HEK293 (cell line): ENCODE measurements around the gene DNAJB11.

ENCODE experiments used
- CTCF ChIA-PET: fragments of 350-600 bp; formaldehyde crosslinking; extraction: SDS; loops from one replicate; lab custom pipeline; 2021; ENCODE audit warnings: antibody characterized with exemption; lab: Yijun Ruan, JAX
- POLR2A ChIA-PET: fragments of 300-600 bp; formaldehyde crosslinking; extraction: SDS; loops from one replicate; lab custom pipeline; 2020; ENCODE audit warnings: antibody characterized with exemption, inconsistent platforms; lab: Yijun Ruan, JAX
- H3K27ac ChIP-seq: fragments of 200-500 bp; sonication (Bioruptor generic); 2 replicates; pipeline ENCODE4 v1.5.1; 2014; ENCODE audit warnings: low read depth, low read length, control low read depth, inconsistent platforms; ENCODE audit errors: extremely low read depth
- H3K36me3 ChIP-seq, 2 experiments: fragments of 200-500 bp in 1 of 2; sonication (Bioruptor generic) in 1 of 2; 1 replicate in 1 of 2; 2 replicates in 1 of 2; pipeline ENCODE4 v1.5.1; 2014 to 2017; ENCODE audit warnings: inconsistent platforms in 2 of 2, low read length in 2 of 2; ENCODE audit not compliant: control insufficient read depth in 2 of 2, insufficient read depth in 1 of 2
- H3K4me1 ChIP-seq: fragments of 200-500 bp; sonication (Bioruptor generic); 2 replicates; pipeline ENCODE4 v1.5.1; 2014; ENCODE audit warnings: mild to moderate bottlenecking, low read length, inconsistent platforms; ENCODE audit not compliant: control insufficient read depth, insufficient read depth
- H3K4me3 ChIP-seq: 2 replicates; pipeline ENCODE4 v1.5.1; 2011; ENCODE audit warnings: low read depth, mild to moderate bottlenecking, control low read depth, low read length, moderate library complexity
- H3K9me3 ChIP-seq: fragments of 200-500 bp; sonication (Bioruptor generic); 2 replicates; pipeline ENCODE4 v1.5.1; 2014; ENCODE audit warnings: low read depth, low read length, inconsistent platforms; ENCODE audit not compliant: control insufficient read depth, insufficient read depth
- FEZF1 ChIP-seq: fragments of 450-650 bp; formaldehyde crosslinking; IDR thresholded peaks from 2 replicates; pipeline ENCODE4 v1.5.1; 2016; ENCODE audit warnings: missing biosample characterization, missing genetic modification characterization
- GLI4 ChIP-seq: fragments of 450-650 bp; formaldehyde crosslinking; IDR thresholded peaks from 2 replicates; pipeline ENCODE4 v1.5.1; 2016; ENCODE audit warnings: missing biosample characterization, missing genetic modification characterization
- GLIS1 ChIP-seq: fragments of 450-650 bp; formaldehyde crosslinking; IDR thresholded peaks from 2 replicates; pipeline ENCODE4 v1.5.1; 2016; ENCODE audit warnings: missing biosample characterization, missing genetic modification characterization
- KLF1 ChIP-seq: fragments of 450-650 bp; formaldehyde crosslinking; IDR thresholded peaks from 2 replicates; pipeline ENCODE4 v1.5.1; 2016; ENCODE audit warnings: missing biosample characterization, missing genetic modification characterization
- KLF10 ChIP-seq: fragments of 450-650 bp; IDR thresholded peaks from 2 replicates; pipeline ENCODE4 v1.5.1; 2018; ENCODE audit warnings: missing biosample characterization, mild to moderate bottlenecking, missing genetic modification characterization
- KLF7 ChIP-seq: fragments of 450-650 bp; formaldehyde crosslinking; IDR thresholded peaks from 2 replicates; pipeline ENCODE4 v1.5.1; 2016; ENCODE audit warnings: missing biosample characterization, missing genetic modification characterization, borderline replicate concordance
- PRDM1 ChIP-seq: fragments of 450-650 bp; formaldehyde crosslinking; IDR thresholded peaks from 2 replicates; pipeline ENCODE4; 2016; ENCODE audit warnings: missing biosample characterization, missing genetic modification characterization
- SCRT1 ChIP-seq: fragments of 450-650 bp; formaldehyde crosslinking; IDR thresholded peaks from 2 replicates; pipeline ENCODE4 v1.5.1; 2016; ENCODE audit warnings: missing biosample characterization, missing genetic modification characterization, borderline replicate concordance
- TRIM28 ChIP-seq: IDR thresholded peaks from 2 replicates; pipeline ENCODE4 v1.6.1; 2011; ENCODE audit warnings: low read length, control low read depth, borderline replicate concordance
- ZFHX2 ChIP-seq: fragments of 450-650 bp; formaldehyde crosslinking; conservative IDR thresholded peaks from 2 replicates; pipeline ENCODE4 v1.5.1; 2016; ENCODE audit warnings: missing biosample characterization, missing genetic modification characterization
- ZFP3 ChIP-seq: fragments of 450-650 bp; formaldehyde crosslinking; IDR thresholded peaks from 2 replicates; pipeline ENCODE4 v1.5.1; 2016; ENCODE audit warnings: low read depth, missing biosample characterization, missing genetic modification characterization
- ZFP41 ChIP-seq: fragments of 450-650 bp; formaldehyde crosslinking; IDR thresholded peaks from 2 replicates; pipeline ENCODE4 v1.5.1; 2016; ENCODE audit warnings: missing biosample characterization, missing genetic modification characterization, borderline replicate concordance
- ZNF16 ChIP-seq: fragments of 450-650 bp; formaldehyde crosslinking; IDR thresholded peaks from 2 replicates; pipeline ENCODE4 v1.5.1; 2016; ENCODE audit warnings: low read depth, missing biosample characterization, missing genetic modification characterization
- ZNF248 ChIP-seq: fragments of 450-650 bp; formaldehyde crosslinking; IDR thresholded peaks from 2 replicates; pipeline ENCODE4 v1.5.1; 2017; ENCODE audit warnings: missing biosample characterization, missing genetic modification characterization
- ZNF335 ChIP-seq: fragments of 450-650 bp; formaldehyde crosslinking; conservative IDR thresholded peaks from 2 replicates; pipeline ENCODE4 v1.5.1; 2016; ENCODE audit warnings: missing biosample characterization, missing genetic modification characterization
- ZNF350 ChIP-seq: fragments of 450-650 bp; formaldehyde crosslinking; IDR thresholded peaks from 2 replicates; pipeline ENCODE4 v1.5.0; 2017; ENCODE audit warnings: missing biosample characterization, mild to moderate bottlenecking, missing genetic modification characterization
- ZNF366 ChIP-seq: fragments of 450-650 bp; formaldehyde crosslinking; conservative IDR thresholded peaks from 2 replicates; pipeline ENCODE4 v1.5.1; 2016; ENCODE audit warnings: missing biosample characterization, missing genetic modification characterization
- ZNF398 ChIP-seq: fragments of 450-650 bp; formaldehyde crosslinking; IDR thresholded peaks from 2 replicates; pipeline ENCODE4 v1.5.1; 2017; ENCODE audit warnings: missing biosample characterization, missing genetic modification characterization
- ZNF404 ChIP-seq: fragments of 450-650 bp; formaldehyde crosslinking; IDR thresholded peaks from 2 replicates; pipeline ENCODE4 v1.5.1; 2017; ENCODE audit warnings: missing biosample characterization, missing genetic modification characterization
- ZNF544 ChIP-seq: fragments of 450-650 bp; formaldehyde crosslinking; IDR thresholded peaks from 2 replicates; pipeline ENCODE4 v1.5.0; 2017; ENCODE audit warnings: missing biosample characterization, missing genetic modification characterization
- ZNF548 ChIP-seq: fragments of 450-650 bp; formaldehyde crosslinking; IDR thresholded peaks from 2 replicates; pipeline ENCODE4 v1.5.1; 2016; ENCODE audit warnings: missing biosample characterization, missing genetic modification characterization
- ZNF560 ChIP-seq: fragments of 450-650 bp; formaldehyde crosslinking; IDR thresholded peaks from 2 replicates; pipeline ENCODE4 v1.5.1; 2017; ENCODE audit warnings: missing biosample characterization, missing genetic modification characterization, borderline replicate concordance
- ZNF610 ChIP-seq: fragments of 450-650 bp; formaldehyde crosslinking; IDR thresholded peaks from 2 replicates; pipeline ENCODE4 v1.5.1; 2016; ENCODE audit warnings: missing biosample characterization, missing genetic modification characterization, borderline replicate concordance
- ZNF624 ChIP-seq: fragments of 450-650 bp; formaldehyde crosslinking; IDR thresholded peaks from 2 replicates; pipeline ENCODE4 v1.5.1; 2017; ENCODE audit warnings: missing biosample characterization, missing genetic modification characterization
- ZSCAN18 ChIP-seq: fragments of 450-650 bp; formaldehyde crosslinking; IDR thresholded peaks from 2 replicates; pipeline ENCODE4 v1.5.1; 2016; ENCODE audit warnings: missing biosample characterization, missing genetic modification characterization
- TF ChIP-seq, protein P1 (sequence below): fragments of 450-650 bp; formaldehyde crosslinking; IDR thresholded peaks from 2 replicates; pipeline ENCODE4 v1.5.1; 2016; ENCODE audit warnings: missing biosample characterization, missing genetic modification characterization
- TF ChIP-seq, protein P2 (sequence below): fragments of 450-650 bp; formaldehyde crosslinking; IDR thresholded peaks from 2 replicates; pipeline ENCODE4 v1.5.1; 2016; ENCODE audit warnings: missing biosample characterization, missing genetic modification characterization, borderline replicate concordance

Gene DNAJB11

GRCh38 chr3:186580785-186581184, 10.3 kb downstream of the DNAJB11 start:
- Histone ChIP-seq H3K9me3 (no peaks in the 10 kb centered on the region), H3K27ac (no peak overlapping the region), H3K36me3 (peaks cover 16 to 97% of the 10 kb centered on the region in 2 experiments), H3K4me1 (no peaks in the 10 kb centered on the region), H3K4me3 (no peak overlapping the region)
- TF ChIP-seq ZNF16 (tag by site-specific recombination) (no peak), GLIS1 (tag by site-specific recombination) (no peak), ZNF335 (tag by site-specific recombination) (no peak), SCRT1 (tag by site-specific recombination) (no peak)
- ChIA-PET POLR2A (interaction anchor here (1.5 kb wide), 1 partner anchor 10 kb away, joined by 8 read pairs; the partner anchor contains the start of gene DNAJB11), CTCF (no interaction called here)

GRCh38 chr3:186582541-186582940, 12.0 kb downstream of the DNAJB11 start:
- Histone ChIP-seq H3K4me1 (no peaks in the 10 kb centered on the region), H3K9me3 (no peaks in the 10 kb centered on the region), H3K36me3 (peaks cover 16 to 85% of the 10 kb centered on the region in 2 experiments), H3K4me3 (no peak overlapping the region), H3K27ac (no peak overlapping the region)
- POLR2A ChIA-PET: interaction anchor here (1.1 kb wide), 1 partner anchor 12 kb away, joined by 5 read pairs; the partner anchor contains the start of gene DNAJB11
- CTCF ChIA-PET: no interaction called here
- TF ChIP-seq TRIM28 (no peak), ZNF610 (tag by site-specific recombination) (no peak), KLF1 (no peak), ZNF248 (no peak), ZNF544 (tag by site-specific recombination) (no peak), ZNF548 (no peak), FEZF1 (tag by site-specific recombination) (no peak), GLI4 (no peak), ZFP41 (no peak), ZSCAN18 (tag by site-specific recombination) (no peak), ZNF350 (tag by site-specific recombination) (no peak), KLF7 (no peak), ZNF366 (tag by site-specific recombination) (no peak), PRDM1 (tag by site-specific recombination) (no peak), ZFP3 (tag by site-specific recombination) (no peak), KLF10 (tag by site-specific recombination) (no peak)

GRCh38 chr3:186583831-186584230, 13.3 kb downstream of the DNAJB11 start:
- Histone ChIP-seq H3K4me3 (no peak overlapping the region), H3K27ac (no peak overlapping the region), H3K9me3 (no peaks in the 10 kb centered on the region), H3K4me1 (no peaks in the 10 kb centered on the region), H3K36me3 (peaks cover 10 to 72% of the 10 kb centered on the region in 2 experiments)
- ChIA-PET POLR2A (no interaction called here), CTCF (interaction anchor here (0.6 to 8.5 kb wide), 3 partner anchors 10 to 228 kb away, joined by 3 to 59 read pairs (median 4); partner anchors contain the start of gene AHSG)
- TF ChIP-seq, protein P1, sequence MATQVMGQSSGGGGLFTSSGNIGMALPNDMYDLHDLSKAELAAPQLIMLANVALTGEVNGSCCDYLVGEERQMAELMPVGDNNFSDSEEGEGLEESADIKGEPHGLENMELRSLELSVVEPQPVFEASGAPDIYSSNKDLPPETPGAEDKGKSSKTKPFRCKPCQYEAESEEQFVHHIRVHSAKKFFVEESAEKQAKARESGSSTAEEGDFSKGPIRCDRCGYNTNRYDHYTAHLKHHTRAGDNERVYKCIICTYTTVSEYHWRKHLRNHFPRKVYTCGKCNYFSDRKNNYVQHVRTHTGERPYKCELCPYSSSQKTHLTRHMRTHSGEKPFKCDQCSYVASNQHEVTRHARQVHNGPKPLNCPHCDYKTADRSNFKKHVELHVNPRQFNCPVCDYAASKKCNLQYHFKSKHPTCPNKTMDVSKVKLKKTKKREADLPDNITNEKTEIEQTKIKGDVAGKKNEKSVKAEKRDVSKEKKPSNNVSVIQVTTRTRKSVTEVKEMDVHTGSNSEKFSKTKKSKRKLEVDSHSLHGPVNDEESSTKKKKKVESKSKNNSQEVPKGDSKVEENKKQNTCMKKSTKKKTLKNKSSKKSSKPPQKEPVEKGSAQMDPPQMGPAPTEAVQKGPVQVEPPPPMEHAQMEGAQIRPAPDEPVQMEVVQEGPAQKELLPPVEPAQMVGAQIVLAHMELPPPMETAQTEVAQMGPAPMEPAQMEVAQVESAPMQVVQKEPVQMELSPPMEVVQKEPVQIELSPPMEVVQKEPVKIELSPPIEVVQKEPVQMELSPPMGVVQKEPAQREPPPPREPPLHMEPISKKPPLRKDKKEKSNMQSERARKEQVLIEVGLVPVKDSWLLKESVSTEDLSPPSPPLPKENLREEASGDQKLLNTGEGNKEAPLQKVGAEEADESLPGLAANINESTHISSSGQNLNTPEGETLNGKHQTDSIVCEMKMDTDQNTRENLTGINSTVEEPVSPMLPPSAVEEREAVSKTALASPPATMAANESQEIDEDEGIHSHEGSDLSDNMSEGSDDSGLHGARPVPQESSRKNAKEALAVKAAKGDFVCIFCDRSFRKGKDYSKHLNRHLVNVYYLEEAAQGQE (tag by site-specific recombination): no peak
- TF ChIP-seq, protein P2, sequence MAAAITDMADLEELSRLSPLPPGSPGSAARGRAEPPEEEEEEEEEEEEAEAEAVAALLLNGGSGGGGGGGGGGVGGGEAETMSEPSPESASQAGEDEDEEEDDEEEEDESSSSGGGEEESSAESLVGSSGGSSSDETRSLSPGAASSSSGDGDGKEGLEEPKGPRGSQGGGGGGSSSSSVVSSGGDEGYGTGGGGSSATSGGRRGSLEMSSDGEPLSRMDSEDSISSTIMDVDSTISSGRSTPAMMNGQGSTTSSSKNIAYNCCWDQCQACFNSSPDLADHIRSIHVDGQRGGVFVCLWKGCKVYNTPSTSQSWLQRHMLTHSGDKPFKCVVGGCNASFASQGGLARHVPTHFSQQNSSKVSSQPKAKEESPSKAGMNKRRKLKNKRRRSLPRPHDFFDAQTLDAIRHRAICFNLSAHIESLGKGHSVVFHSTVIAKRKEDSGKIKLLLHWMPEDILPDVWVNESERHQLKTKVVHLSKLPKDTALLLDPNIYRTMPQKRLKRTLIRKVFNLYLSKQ: no peak
- TF ChIP-seq ZNF398 (tag by site-specific recombination) (no peak), ZFHX2 (tag by site-specific recombination) (no peak), ZNF624 (tag by site-specific recombination) (no peak), ZNF404 (no peak), ZNF560 (tag by site-specific recombination) (no peak)
